Epithelial cell of esophagus (primary cell): ENCODE data around the gene SLC25A1.
"Not testable (repeated sequence)": the region's sequence is repeated elsewhere in the genome, so short reads cannot be mapped to it uniquely, and the experiment has no call there.

Experiments
- DNase-seq: peaks from one replicate; pipeline ENCODE4 v3.0.0; 2010; ENCODE audit warnings: low read depth
- H3K4me3 ChIP-seq: 2 replicates; pipeline ENCODE4 v1.5.1; 2011; ENCODE audit warnings: mild to moderate bottlenecking, low read length, control low read depth
- TF ChIP-seq, protein P1 (sequence below): IDR thresholded peaks from 2 replicates; pipeline ENCODE4 v1.5.1; 2011; ENCODE audit warnings: low read depth, mild to moderate bottlenecking, low read length, control low read depth, inconsistent platforms; ENCODE audit not compliant: insufficient read depth; ENCODE audit errors: missing control alignments

SLC25A1 gene

DNA sequence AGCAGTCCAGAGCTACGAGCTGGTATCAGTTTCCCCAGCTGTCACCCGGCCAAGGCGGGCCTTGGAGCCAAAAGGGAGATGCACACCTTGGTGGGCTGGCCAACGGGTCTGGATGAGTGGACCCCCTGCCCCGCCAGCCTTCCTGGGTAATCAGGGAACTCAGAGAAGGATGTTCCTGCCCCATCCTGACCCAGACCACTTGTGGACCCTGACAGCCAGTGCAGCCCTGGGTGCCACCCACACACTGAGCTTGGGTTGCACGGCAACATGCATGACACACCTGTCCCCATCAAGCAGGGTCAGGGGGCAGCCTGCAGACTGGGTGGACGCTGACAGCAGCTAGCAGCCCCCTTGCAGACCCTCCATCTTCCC, 8.6 kb downstream of the SLC25A1 start:
- H3K4me3 ChIP-seq: no peak overlapping the region
- TF ChIP-seq, protein P1, sequence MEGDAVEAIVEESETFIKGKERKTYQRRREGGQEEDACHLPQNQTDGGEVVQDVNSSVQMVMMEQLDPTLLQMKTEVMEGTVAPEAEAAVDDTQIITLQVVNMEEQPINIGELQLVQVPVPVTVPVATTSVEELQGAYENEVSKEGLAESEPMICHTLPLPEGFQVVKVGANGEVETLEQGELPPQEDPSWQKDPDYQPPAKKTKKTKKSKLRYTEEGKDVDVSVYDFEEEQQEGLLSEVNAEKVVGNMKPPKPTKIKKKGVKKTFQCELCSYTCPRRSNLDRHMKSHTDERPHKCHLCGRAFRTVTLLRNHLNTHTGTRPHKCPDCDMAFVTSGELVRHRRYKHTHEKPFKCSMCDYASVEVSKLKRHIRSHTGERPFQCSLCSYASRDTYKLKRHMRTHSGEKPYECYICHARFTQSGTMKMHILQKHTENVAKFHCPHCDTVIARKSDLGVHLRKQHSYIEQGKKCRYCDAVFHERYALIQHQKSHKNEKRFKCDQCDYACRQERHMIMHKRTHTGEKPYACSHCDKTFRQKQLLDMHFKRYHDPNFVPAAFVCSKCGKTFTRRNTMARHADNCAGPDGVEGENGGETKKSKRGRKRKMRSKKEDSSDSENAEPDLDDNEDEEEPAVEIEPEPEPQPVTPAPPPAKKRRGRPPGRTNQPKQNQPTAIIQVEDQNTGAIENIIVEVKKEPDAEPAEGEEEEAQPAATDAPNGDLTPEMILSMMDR: no peak
- DNase-seq: no peak

DNA sequence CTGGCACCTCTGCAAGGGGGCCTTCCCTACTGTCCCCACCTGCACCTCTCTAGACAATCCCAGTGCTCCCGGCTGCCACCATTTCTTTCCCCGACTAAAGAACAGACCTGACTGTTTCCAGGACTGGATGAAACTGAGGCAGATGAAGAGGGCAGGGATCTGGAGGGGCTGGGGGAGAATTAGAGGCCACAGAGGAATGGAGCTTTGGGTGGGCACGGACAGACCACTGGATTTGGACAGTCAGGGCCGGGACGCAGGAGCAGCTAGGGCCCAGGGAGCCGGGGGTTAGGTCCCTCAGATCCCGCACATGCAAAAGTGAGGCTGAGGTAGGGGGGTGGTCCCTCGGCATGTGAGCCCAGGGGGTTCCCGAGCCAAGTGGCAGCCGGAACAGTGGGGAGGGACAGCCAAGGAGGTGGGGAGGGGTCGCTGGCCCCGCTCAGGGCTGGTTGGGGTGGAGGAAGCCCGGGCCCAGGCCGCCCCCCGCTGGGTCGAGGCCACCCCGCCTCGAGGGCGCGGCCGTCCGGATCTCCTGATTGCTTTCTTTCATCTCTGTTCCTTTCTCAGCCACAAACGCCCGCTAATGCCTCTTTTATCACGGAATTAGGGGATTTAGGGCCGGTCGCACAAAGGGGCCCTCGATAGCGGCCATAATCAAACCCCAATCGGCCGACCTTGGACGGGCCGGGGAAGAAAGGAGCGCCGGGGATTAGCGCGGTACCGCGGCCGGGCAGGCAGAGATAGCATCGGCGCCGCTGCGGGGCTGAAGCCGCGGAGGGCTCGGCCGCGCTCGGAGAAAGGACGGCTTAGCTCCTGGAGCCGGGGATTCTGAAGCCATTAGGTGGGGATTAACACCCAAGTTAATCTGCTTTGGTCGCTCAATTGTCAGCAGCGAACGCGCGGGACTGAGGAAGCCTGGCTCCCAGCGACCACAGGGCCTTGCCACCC, 9.3 kb downstream of the SLC25A1 start:
- TF ChIP-seq, protein P1: no peak
- no peak for DNase-seq
- H3K4me3 ChIP-seq: peak overlapping the region; percentile 27

DNA sequence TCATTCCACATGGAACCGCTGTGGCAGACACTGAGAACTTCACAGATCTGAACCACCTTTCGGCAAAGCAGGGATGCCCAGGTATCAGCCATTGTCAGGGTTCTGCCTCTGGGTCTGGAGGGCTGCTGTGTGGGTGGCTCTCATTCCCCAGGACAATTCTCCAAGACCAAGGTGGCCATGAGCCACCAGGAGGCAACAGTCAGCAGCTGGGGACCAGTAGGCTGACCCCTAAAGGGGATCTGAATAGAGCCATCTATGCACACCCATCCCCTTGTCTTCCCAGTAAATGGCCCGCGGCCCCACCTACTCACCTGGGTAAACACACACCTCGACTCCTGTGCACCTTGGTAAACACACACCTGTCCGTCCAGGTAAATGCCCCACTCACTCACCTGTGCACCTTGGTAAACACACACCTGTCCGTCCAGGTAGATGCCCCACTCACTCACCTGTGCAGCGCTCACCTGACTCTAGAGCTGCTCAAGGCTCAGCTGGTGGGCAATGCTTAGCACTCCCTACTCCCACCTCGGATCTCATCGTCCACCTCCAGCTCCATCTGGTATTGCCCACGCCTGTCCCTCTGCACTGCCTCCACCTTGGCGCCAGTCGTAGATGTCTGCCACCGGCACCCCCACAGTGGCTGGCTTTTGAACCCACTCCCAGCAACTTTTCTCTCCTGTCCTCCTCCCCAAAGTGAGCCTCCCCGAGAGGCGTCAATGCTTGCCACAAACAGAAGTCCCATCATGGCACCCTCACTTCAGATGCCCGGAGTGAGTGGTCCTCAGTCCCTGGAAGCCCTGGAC, 10.2 kb downstream of the SLC25A1 start:
- H3K4me3 ChIP-seq: no peak overlapping the region
- TF ChIP-seq, protein P1: peak; percentile 10
- DNase-seq: no peak

DNA sequence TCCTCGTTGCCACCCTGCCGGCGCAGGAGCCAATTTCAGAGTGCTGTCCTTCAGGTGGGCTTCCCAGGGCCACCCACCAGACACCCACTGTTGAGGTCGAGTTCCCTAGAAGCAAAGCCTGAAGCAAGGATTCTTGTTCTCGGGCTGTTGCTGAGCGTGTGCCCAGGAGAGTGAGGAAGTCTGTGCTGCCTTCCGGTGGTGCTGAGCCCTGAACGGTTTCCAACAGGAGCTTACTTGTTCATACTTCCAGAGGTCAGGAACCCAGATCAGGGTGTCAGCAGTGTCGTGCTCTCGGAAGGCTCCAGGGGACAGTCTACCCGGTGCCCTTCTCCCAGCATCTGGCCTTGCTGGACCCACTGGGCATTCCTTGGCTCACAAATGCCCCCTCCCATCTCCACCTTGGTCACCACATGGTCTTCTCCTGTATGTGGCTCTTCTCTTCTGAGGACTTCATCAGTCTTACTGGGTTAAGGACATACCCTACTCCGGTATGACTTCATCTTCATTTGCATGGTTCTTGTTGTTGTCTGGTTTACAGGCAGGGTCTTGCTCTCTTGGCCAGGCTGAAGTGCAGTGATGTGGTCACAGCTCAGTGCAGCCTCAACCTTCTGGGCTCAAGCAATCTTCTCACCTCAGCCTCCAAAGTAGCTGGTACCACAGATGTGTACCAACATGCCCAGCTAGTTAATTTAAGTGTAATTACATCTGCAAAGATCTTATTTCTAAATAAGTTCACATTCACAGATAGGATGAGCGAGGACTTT, 11.2 kb downstream of the SLC25A1 start:
- DNase-seq: no peak
- no peak overlapping the region for H3K4me3 ChIP-seq
- TF ChIP-seq, protein P1: no peak

DNA sequence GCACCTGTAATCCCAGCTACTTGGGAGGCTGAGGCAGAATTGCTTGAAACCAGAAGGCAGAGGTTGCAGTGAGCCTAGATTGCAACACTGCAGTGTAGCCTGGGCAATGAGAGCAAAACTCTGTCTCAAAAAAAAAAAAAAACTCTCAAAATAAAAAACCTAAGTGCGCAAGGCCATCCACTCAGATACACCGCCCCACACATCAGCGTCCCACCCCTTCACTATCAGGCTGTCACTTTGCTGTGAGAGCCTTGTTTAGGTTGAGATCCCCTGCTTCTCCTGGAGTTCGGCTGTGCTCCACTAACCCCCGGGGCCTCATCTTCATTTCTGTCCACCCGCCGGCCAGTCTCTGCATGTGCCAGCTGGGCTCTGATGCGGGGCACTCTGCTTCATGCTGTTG, 12.1 kb downstream of the SLC25A1 start:
- H3K4me3 ChIP-seq: no peak overlapping the region
- no peak for DNase-seq
- TF ChIP-seq, protein P1: no peak

DNA sequence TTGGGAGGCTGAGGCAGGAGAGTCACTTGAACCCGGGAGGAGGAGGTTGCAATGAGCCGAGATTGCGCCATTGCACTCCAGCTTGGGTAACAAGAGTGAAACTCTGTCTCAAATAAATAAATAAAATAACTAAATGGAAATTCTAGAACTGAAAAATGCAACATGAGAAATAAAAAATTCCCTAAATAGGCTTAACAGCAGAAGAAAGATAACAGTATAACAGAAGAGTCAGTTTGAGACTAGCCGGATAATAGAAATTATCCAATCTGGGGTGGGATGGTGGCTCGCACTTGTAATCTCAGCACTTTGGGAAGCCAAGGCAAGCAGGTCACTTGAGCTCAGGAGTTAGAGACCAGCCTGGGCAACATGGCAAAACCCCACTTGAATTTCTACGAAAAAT, 14.1 kb downstream of the SLC25A1 start:
- no peak overlapping the region for H3K4me3 ChIP-seq
- no peak for DNase-seq
- TF ChIP-seq, protein P1: no peak

DNA sequence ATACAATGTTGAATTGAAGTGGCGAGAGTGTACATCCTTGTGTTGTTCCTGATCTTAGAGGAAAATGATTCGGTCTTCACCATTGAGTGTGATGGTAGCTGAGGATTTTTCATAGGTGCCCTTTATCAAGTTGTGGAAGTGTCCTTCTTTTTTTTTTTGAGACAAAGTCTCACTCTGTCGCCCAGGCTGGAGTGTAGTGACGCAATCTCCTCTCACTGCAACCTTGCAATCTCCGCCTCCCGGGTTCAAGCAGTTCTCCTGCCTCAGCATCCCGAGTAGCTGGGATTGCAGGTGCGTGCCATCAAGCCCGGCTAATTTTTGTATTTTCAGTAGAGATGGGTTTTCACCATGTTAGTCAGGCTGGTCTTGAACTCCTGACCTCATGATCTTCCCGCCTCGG, 19.9 kb downstream of the SLC25A1 start:
- not testable (repeated sequence) for DNase-seq, H3K4me3 ChIP-seq

DNA sequence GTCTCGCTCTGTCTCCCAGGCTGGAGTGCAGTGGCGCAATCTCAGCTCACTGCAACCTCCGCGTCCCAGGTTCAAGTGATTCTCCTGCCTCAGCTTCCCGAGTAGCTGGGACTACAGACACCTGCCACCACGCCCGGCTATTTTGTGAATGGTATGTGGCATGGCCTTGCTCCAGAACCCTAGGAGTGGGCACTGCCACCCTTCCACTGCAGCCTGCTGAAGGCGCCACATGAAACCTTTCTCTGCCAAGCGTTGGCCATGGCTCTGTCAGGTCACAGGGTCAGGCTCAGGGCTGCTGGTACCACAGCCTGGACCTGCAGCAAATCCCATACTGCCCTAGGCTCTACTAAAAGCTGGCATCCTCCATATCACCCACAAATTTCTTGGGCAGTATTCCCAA, 22.4 kb downstream of the SLC25A1 start:
- H3K4me3 ChIP-seq, DNase-seq: not testable (repeated sequence)
